GM23338 (cell line): ENCODE data around the gene C1QTNF5. TPM values are rescaled to one million over a fixed set of nuclear protein-coding genes. Genes with fewer than 3 reads are reported as not detected.

Experiments
- ATAC-seq: fragments of 200-7000 bp; cut with Tn5 transposase; 3 replicates; pipeline ENCODE4 v1.9.1; 2020
- DNase-seq: peaks from one replicate; pipeline ENCODE4 v3.0.0-alpha.2; 2015; ENCODE audit warnings: low spot score
- H2AFZ ChIP-seq: fragments of 200-600 bp; sonication (generic); 2 replicates; pipeline ENCODE4 v1.8.0; 2016; ENCODE audit warnings: antibody characterized with exemption, mild to moderate bottlenecking, moderate library complexity
- H3F3A ChIP-seq: fragments of 200-600 bp; sonication (generic); replicated peaks from 2 replicates; pipeline ENCODE4 v1.8.0; 2017; ENCODE audit warnings: antibody characterized with exemption, mixed run types, low read depth
- H3K27ac ChIP-seq: fragments of 200-600 bp; sonication (generic); 2 replicates; pipeline ENCODE4 v1.6.1; 2016; ENCODE audit warnings: low read depth
- H3K27me3 ChIP-seq: fragments of 200-600 bp; sonication (generic); 2 replicates; pipeline ENCODE4 v1.8.0; 2016; ENCODE audit warnings: mild to moderate bottlenecking, mixed run types, moderate library complexity; ENCODE audit not compliant: insufficient read depth
- H3K36me3 ChIP-seq: fragments of 200-600 bp; sonication (generic); 2 replicates; pipeline ENCODE4 v1.8.0; 2016; ENCODE audit warnings: mild to moderate bottlenecking; ENCODE audit not compliant: insufficient read depth
- H3K4me1 ChIP-seq: fragments of 200-600 bp; sonication (generic); 2 replicates; pipeline ENCODE4 v1.8.0; 2016; ENCODE audit warnings: mild to moderate bottlenecking, moderate library complexity; ENCODE audit not compliant: insufficient read depth
- H3K4me2 ChIP-seq: fragments of 200-600 bp; sonication (generic); 2 replicates; pipeline ENCODE4 v1.7.1; 2017; ENCODE audit warnings: mixed run types
- H3K4me3 ChIP-seq: fragments of 200-600 bp; sonication (generic); 2 replicates; pipeline ENCODE4 v1.6.1; 2016; ENCODE audit warnings: mixed run types
- H3K79me2 ChIP-seq: fragments of 200-600 bp; sonication (generic); replicated peaks from 2 replicates; pipeline ENCODE4 v1.8.0; 2017; ENCODE audit warnings: mild to moderate bottlenecking; ENCODE audit not compliant: insufficient read depth
- H3K9me2 ChIP-seq: fragments of 200-600 bp; sonication (generic); 2 replicates; pipeline ENCODE4 v1.8.0; 2017; ENCODE audit not compliant: insufficient read depth
- H4K20me1 ChIP-seq: fragments of 200-600 bp; sonication (generic); replicated peaks from 2 replicates; pipeline ENCODE4 v1.8.0; 2017; ENCODE audit warnings: mild to moderate bottlenecking; ENCODE audit not compliant: insufficient read depth
- H3K27ac Mint-ChIP-seq: 2 replicates; pipeline ENCODE4 v1.8.0; 2020; ENCODE audit warnings: inconsistent platforms, mild to moderate bottlenecking, moderate library complexity, mixed read lengths
- H3K27me3 Mint-ChIP-seq: 3 replicates; pipeline ENCODE4 v1.8.0; 2022; ENCODE audit warnings: low read depth, mild to moderate bottlenecking, moderate library complexity, mixed read lengths, inconsistent platforms; ENCODE audit not compliant: insufficient read depth, poor library complexity
- H3K36me3 Mint-ChIP-seq: 3 replicates; pipeline ENCODE4 v1.8.0; 2021; ENCODE audit warnings: low read depth, mild to moderate bottlenecking, inconsistent platforms, moderate library complexity, mixed read lengths
- H3K4me1 Mint-ChIP-seq: 3 replicates; pipeline ENCODE4 v1.8.0; 2020; ENCODE audit warnings: mild to moderate bottlenecking, inconsistent platforms, mixed read lengths
- H3K4me3 Mint-ChIP-seq: 3 replicates; pipeline ENCODE4 v1.8.0; 2021; ENCODE audit warnings: moderate library complexity, mild to moderate bottlenecking, inconsistent platforms, mixed read lengths
- H3K9me3 Mint-ChIP-seq: 3 replicates; pipeline ENCODE4 v1.8.0; 2020; ENCODE audit warnings: moderate library complexity, mild to moderate bottlenecking, inconsistent platforms, mixed read lengths
- CREB1 ChIP-seq: fragments of 250-450 bp; sonication (Bioruptor Pico); IDR thresholded peaks from 2 replicates; pipeline ENCODE4 v1.5.0; 2020; ENCODE audit warnings: low read depth, mild to moderate bottlenecking, moderate library complexity
- EZH2 ChIP-seq: fragments of 200-600 bp; sonication (generic); IDR thresholded peaks from one replicate; pipeline ENCODE4 v1.8.0; 2017; ENCODE audit warnings: antibody characterized with exemption, mild to moderate bottlenecking, low read depth; ENCODE audit not compliant: unreplicated experiment
- JUNB ChIP-seq: IDR thresholded peaks from one replicate; pipeline ENCODE4 v1.6.1; 2016; ENCODE audit warnings: antibody characterized with exemption; ENCODE audit not compliant: unreplicated experiment
- NANOG ChIP-seq: IDR thresholded peaks from 2 replicates; pipeline ENCODE4 v1.6.1; 2016; ENCODE audit warnings: antibody characterized with exemption, borderline replicate concordance
- STAT1 ChIP-seq: IDR thresholded peaks from one replicate; pipeline ENCODE4 v1.6.1; 2016; ENCODE audit warnings: antibody characterized with exemption; ENCODE audit not compliant: unreplicated experiment
- polyA plus RNA-seq: library from polyadenylated mRNA; unstranded; fragments of >200 nt; fragmentation: Nextera tagmentation; extraction: Ambion mirVana; gene quantifications from 2 replicates; pipeline ENCODE4 v1.2.1, GENCODE V29; 2016
- total RNA-seq: library from RNA; depleted of rRNA; stranded (reverse); fragments of >200 nt; shearing (Covaris generic); gene quantifications from 2 replicates; pipeline ENCODE4 v1.2.3, GENCODE V29; 2014
- TF ChIP-seq, protein P1 (sequence below), 2 experiments: fragments of 200-600 bp in 1 of 2; sonication (generic) in 1 of 2; conservative IDR thresholded peaks; 2 replicates each; pipeline versions ENCODE4 v1.5.1 to v1.6.1; 2016 to 2017; ENCODE audit warnings: antibody characterized with exemption in 2 of 2, low read depth in 2 of 2, mild to moderate bottlenecking in 2 of 2, moderate library complexity in 1 of 2
- TF ChIP-seq, protein P2 (sequence below): fragments of 250-450 bp; sonication (Bioruptor Pico); IDR thresholded peaks from 2 replicates; pipeline ENCODE4 v1.5.0; 2020; ENCODE audit warnings: mild to moderate bottlenecking, moderate library complexity

Gene C1QTNF5
- total and polyA plus RNA-seq, 2 experiments from 2014 or later, result 1.9 TPM

DNA sequence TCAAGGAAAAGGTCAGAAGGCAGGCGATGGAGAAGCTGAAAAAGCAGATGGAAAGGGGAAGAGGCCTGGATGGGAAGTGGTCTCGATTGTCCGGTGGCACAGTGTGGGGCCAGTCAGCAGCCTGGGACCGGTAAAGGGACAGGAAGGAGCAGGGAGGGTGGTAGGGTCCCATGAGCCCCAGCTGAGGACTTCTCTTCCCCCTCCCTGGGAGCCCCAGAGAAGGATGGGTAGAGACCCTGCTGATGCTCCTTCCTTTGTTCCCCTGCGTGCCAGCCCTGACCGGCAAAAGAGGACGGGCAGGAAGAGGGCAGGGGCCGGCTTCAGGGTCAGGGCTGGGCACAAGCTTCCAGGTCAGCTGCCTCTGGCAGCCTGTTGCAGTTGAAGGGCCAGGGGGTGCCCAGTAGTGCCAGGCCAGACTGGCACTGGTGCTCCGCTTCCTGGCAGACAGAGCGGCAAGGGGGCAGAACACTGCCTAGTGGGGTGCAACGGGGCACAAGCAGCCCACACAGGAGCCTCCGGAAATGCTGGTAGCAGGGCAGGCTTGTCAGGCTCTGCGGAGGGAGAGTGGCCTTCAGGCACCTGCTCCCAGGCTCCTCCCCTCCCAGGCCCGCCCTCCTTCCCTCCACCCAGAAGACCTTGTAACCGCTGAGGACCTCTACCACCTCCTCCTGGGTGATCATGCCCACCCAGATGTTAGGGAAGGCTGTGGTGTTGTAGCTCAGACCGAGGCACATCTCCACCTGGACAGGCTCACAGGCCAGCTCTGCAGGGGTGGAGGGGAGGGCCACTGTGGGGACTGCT is 739 bp upstream of the C1QTNF5 start:
- peaks cover 8% of the 10 kb centered on the region; the same call in 2 of the 3 replicates for H3K36me3 Mint-ChIP-seq
- Histone ChIP-seq H3K36me3 (no peaks in the 10 kb centered on the region; the same call in 1 of the 2 replicates), H3K4me3 (peak overlapping the region; percentile 76), H3K27ac (no peak overlapping the region), H3K4me1 (peaks cover 36% of the 10 kb centered on the region), H3K9me2 (no peaks in the 10 kb centered on the region), H3K79me2 (peaks cover 4% of the 10 kb centered on the region), H3F3A (peaks cover 16% of the 10 kb centered on the region), H2AFZ (peak overlapping the region; percentile 80; the same call in 1 of the 2 replicates), H3K4me2 (peak overlapping the region; percentile 79), H4K20me1 (no peaks in the 10 kb centered on the region), H3K27me3 (peaks cover 48% of the 10 kb centered on the region)
- peak; percentile 43 for DNase-seq
- ATAC-seq, result peak; percentile 2; the same call in 1 of the 3 replicates
- H3K4me3 Mint-ChIP-seq, result peak overlapping the region; percentile 61
- H3K27me3 Mint-ChIP-seq, result peaks cover 43% of the 10 kb centered on the region
- H3K27ac Mint-ChIP-seq, result no peak overlapping the region
- no peaks in the 10 kb centered on the region for H3K9me3 Mint-ChIP-seq
- peaks cover 42% of the 10 kb centered on the region for H3K4me1 Mint-ChIP-seq
- TF ChIP-seq EZH2, result no peak
- TF ChIP-seq, protein P1, sequence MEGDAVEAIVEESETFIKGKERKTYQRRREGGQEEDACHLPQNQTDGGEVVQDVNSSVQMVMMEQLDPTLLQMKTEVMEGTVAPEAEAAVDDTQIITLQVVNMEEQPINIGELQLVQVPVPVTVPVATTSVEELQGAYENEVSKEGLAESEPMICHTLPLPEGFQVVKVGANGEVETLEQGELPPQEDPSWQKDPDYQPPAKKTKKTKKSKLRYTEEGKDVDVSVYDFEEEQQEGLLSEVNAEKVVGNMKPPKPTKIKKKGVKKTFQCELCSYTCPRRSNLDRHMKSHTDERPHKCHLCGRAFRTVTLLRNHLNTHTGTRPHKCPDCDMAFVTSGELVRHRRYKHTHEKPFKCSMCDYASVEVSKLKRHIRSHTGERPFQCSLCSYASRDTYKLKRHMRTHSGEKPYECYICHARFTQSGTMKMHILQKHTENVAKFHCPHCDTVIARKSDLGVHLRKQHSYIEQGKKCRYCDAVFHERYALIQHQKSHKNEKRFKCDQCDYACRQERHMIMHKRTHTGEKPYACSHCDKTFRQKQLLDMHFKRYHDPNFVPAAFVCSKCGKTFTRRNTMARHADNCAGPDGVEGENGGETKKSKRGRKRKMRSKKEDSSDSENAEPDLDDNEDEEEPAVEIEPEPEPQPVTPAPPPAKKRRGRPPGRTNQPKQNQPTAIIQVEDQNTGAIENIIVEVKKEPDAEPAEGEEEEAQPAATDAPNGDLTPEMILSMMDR (conservative IDR thresholded peaks at IDR 0.05; ENCODE audit: low read depth in 2 of 2), result 0 out of 4 replicates have a peak, but pooled peaks of 1 of the 2 experiments have one; percentile 8
- no peak for TF ChIP-seq JUNB

DNA sequence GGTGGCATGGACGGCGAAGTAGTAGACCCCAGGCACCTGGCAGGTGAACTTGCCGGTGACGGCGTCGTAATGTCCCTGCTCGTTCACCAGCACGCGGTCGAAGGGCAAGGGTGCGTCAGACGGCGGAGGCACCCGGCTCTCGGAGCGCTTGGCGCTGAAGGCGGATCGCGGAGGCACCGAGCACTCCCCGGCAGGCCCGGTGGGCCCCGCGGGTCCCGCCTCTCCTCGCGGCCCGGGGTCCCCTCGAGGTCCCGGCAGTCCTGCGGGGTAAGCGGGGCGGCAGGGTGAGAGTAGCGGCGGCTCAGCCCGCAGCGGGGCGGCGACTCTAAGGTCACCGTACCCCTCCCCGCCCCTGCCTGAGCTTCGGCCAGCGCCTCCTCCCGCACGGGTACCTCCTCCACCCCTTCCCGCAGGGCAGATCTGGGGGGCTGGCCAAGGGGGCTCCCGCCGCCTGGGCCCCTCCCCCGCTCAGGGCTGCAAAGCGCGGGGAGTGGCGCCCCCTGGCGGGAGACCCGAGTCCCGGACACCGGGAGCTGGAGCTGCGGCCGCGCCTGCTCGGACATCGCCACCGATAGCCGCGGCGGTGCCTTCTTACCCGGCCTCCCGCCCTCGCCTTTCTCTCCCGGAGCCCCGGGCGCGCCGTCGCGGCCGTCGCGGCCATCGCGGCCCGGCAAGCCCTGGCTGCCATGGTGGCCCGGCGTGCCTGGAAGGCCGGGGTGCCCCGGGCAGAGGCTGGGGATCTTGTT is 921 bp downstream of the C1QTNF5 start:
- peak; percentile 51 for ATAC-seq
- Histone ChIP-seq H3K9me2 (no peaks in the 10 kb centered on the region), H3K27ac (no peak overlapping the region), H2AFZ (peak overlapping the region; percentile 88), H3K4me3 (peak overlapping the region; percentile 76), H3F3A (peaks cover 16% of the 10 kb centered on the region), H3K79me2 (peaks cover 20% of the 10 kb centered on the region), H3K4me2 (peak overlapping the region; percentile 79), H3K4me1 (peaks cover 40% of the 10 kb centered on the region), H3K36me3 (no peaks in the 10 kb centered on the region; the same call in 1 of the 2 replicates), H4K20me1 (no peaks in the 10 kb centered on the region), H3K27me3 (peaks cover 48% of the 10 kb centered on the region)
- TF ChIP-seq, protein P1 (conservative IDR thresholded peaks at IDR 0.05; ENCODE audit: low read depth in 2 of 2), result peak; percentile 69 to 81
- TF ChIP-seq CREB1 (CRISPR knock-in tag) (0 out of 2 replicates have a peak, but pooled peaks have one; percentile 24), NANOG (no peak), STAT1 (no peak)
- TF ChIP-seq, protein P2, sequence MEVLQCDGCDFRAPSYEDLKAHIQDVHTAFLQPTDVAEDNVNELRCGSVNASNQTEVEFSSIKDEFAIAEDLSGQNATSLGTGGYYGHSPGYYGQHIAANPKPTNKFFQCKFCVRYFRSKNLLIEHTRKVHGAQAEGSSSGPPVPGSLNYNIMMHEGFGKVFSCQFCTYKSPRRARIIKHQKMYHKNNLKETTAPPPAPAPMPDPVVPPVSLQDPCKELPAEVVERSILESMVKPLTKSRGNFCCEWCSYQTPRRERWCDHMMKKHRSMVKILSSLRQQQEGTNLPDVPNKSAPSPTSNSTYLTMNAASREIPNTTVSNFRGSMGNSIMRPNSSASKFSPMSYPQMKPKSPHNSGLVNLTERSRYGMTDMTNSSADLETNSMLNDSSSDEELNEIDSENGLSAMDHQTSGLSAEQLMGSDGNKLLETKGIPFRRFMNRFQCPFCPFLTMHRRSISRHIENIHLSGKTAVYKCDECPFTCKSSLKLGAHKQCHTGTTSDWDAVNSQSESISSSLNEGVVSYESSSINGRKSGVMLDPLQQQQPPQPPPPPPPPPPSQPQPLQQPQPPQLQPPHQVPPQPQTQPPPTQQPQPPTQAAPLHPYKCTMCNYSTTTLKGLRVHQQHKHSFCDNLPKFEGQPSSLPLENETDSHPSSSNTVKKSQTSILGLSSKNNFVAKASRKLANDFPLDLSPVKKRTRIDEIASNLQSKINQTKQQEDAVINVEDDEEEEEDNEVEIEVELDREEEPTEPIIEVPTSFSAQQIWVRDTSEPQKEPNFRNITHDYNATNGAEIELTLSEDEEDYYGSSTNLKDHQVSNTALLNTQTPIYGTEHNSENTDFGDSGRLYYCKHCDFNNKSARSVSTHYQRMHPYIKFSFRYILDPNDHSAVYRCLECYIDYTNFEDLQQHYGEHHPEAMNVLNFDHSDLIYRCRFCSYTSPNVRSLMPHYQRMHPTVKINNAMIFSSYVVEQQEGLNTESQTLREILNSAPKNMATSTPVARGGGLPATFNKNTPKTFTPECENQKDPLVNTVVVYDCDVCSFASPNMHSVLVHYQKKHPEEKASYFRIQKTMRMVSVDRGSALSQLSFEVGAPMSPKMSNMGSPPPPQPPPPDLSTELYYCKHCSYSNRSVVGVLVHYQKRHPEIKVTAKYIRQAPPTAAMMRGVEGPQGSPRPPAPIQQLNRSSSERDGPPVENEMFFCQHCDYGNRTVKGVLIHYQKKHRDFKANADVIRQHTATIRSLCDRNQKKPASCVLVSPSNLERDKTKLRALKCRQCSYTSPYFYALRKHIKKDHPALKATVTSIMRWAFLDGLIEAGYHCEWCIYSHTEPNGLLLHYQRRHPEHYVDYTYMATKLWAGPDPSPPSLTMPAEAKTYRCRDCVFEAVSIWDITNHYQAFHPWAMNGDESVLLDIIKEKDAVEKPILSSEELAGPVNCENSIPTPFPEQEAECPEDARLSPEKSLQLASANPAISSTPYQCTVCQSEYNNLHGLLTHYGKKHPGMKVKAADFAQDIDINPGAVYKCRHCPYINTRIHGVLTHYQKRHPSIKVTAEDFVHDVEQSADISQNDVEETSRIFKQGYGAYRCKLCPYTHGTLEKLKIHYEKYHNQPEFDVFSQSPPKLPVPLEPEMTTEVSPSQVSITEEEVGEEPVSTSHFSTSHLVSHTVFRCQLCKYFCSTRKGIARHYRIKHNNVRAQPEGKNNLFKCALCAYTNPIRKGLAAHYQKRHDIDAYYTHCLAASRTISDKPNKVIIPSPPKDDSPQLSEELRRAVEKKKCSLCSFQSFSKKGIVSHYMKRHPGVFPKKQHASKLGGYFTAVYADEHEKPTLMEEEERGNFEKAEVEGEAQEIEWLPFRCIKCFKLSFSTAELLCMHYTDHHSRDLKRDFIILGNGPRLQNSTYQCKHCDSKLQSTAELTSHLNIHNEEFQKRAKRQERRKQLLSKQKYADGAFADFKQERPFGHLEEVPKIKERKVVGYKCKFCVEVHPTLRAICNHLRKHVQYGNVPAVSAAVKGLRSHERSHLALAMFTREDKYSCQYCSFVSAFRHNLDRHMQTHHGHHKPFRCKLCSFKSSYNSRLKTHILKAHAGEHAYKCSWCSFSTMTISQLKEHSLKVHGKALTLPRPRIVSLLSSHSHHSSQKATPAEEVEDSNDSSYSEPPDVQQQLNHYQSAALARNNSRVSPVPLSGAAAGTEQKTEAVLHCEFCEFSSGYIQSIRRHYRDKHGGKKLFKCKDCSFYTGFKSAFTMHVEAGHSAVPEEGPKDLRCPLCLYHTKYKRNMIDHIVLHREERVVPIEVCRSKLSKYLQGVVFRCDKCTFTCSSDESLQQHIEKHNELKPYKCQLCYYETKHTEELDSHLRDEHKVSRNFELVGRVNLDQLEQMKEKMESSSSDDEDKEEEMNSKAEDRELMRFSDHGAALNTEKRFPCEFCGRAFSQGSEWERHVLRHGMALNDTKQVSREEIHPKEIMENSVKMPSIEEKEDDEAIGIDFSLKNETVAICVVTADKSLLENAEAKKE (CRISPR knock-in tag), result no peak
- Mint-ChIP-seq H3K27me3 (peaks cover 45% of the 10 kb centered on the region), H3K9me3 (no peaks in the 10 kb centered on the region), H3K4me1 (peaks cover 49% of the 10 kb centered on the region), H3K4me3 (peak overlapping the region; percentile 100), H3K27ac (no peak overlapping the region), H3K36me3 (peaks cover 16% of the 10 kb centered on the region; the same call in 2 of the 3 replicates)
- DNase-seq, result peak; percentile 88
